Lung (tissue), 12 donors: Measurements from ENCODE around the gene COPS8. TPM values are rescaled to one million over a fixed set of nuclear protein-coding genes. Genes with fewer than 3 reads are reported as not detected.

ENCODE experiments used
- ATAC-seq: fragments of 200-7000 bp; cut with Tn5 transposase; one replicate; pipeline ENCODE4 v1.9.1; 2020; ENCODE audit warnings: moderate number of reproducible peaks; ENCODE audit not compliant: insufficient read depth, low FRiP score
- DNase-seq, 3 donors: peaks; one replicate each; pipeline ENCODE4 v3.0.0-alpha.2; 2013 to 2017
- H3K27ac ChIP-seq, 2 donors: one replicate each; pipeline ENCODE4 v1.5.1; 2013; ENCODE audit warnings: mild to moderate bottlenecking in 2 of 2, moderate library complexity in 2 of 2, control low read depth in 1 of 2, inconsistent platforms in 1 of 2, low read depth in 1 of 2, low read length in 1 of 2
- H3K27me3 ChIP-seq, 3 donors: one replicate each; pipeline ENCODE4 v1.5.1; 2013; ENCODE audit warnings: low read length in 2 of 3; ENCODE audit not compliant: control insufficient read depth in 3 of 3, insufficient read depth in 3 of 3
- H3K36me3 ChIP-seq, 4 donors: one replicate each; pipeline ENCODE4 v1.5.1; 2013; ENCODE audit warnings: low read length in 4 of 4, mild to moderate bottlenecking in 1 of 4, moderate library complexity in 1 of 4; ENCODE audit not compliant: control insufficient read depth in 4 of 4, insufficient read depth in 4 of 4
- H3K4me1 ChIP-seq, 5 donors: one replicate each; pipeline ENCODE4 v1.5.1; 2013; ENCODE audit warnings: low read length in 5 of 5, mild to moderate bottlenecking in 2 of 5, moderate library complexity in 1 of 5; ENCODE audit not compliant: control insufficient read depth in 5 of 5, insufficient read depth in 5 of 5
- H3K4me3 ChIP-seq: one replicate; pipeline ENCODE4 v1.5.1; 2013; ENCODE audit warnings: mild to moderate bottlenecking, control low read depth, moderate library complexity
- H3K9ac ChIP-seq, 2 donors: one replicate each; pipeline ENCODE4 v1.5.1; 2013; ENCODE audit warnings: low read length in 2 of 2, control low read depth in 1 of 2; ENCODE audit not compliant: insufficient read depth in 1 of 2
- H3K9me3 ChIP-seq, 4 donors: one replicate each; pipeline ENCODE4 v1.5.1; 2013; ENCODE audit warnings: low read length in 3 of 4, mild to moderate bottlenecking in 1 of 4, moderate library complexity in 1 of 4; ENCODE audit not compliant: control insufficient read depth in 4 of 4, insufficient read depth in 3 of 4
- WGBS, 2 donors: extraction: QIAGEN DNeasy Blood & Tissue Kit; methylation state at CpG; one replicate each; pipeline ENCODE4 v1.1.7; 2013; 5-methylcytosine and 5-hydroxymethylcytosine counted together
- polyA plus RNA-seq, 2 donors: library from polyadenylated mRNA; stranded (reverse); fragments of 200-250 nt; gene quantifications; one replicate each; pipeline ENCODE4 v1.2.1, GENCODE V29; 2013
- total RNA-seq, 2 donors: library from RNA; depleted of rRNA in 1 of 2; stranded (reverse); fragments of >200 nt in 1 of 2; gene quantifications; one replicate each; pipeline ENCODE4 v1.2.1, GENCODE V29; 2014 to 2021
- TF ChIP-seq, protein P1 (sequence below): IDR thresholded peaks from 2 replicates; pipeline ENCODE4 v1.5.1; 2012; ENCODE audit warnings: mild to moderate bottlenecking; ENCODE audit errors: control extremely low read depth, extremely low read depth
- donor health status: control.
- donor health status: control.
- donor health status: Bipolar disorder and iron deficiency.
- donor health status: healthy.
- donor health status: DM: yes; HTN: yes; CAD: no.

The COPS8 gene
- total and polyA plus RNA-seq, 4 donors: 24.7 to 70.5 (median 36.2) TPM

DNA sequence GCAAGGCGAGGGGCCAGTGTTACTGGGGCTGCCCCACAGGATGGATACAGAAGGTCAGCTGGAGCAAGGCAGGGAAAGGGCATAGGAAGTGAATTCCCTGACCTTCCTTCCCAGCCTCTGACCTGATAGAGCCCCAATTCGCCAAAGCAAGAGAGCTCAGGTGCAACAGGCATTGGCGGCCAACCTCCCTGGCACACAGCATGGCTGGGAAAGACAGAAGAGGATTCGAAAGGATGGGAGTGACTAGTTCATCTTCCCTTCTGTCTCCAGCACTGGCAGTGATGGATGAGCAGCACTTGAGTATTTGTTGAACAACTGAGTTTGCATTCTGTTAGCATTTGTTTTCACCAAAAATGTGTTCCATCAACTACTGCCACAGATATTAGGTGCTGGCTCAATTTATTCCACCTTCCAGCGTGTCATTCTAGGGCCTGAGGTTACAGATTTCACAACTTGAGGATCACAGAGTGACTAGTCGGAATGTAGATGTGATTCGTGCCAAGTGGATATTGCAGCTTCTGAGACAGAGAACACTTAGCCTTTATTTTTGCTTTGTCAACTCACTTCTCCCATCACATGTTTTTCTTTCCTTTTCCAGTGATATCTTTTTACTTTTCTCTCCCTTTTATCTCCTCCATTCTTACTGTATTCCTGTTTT is 6.2 kb downstream of the COPS8 start:
- Histone ChIP-seq H3K9me3 (no peaks in the 10 kb centered on the region), H3K27me3 (no peaks in the 10 kb centered on the region), H3K27ac (peak overlapping the region in 1 of 2 donors; percentile 52), H3K9ac (no peak overlapping the region), H3K4me3 (no peak overlapping the region), H3K4me1 (peaks cover 0 to 12% (median 5%) of the 10 kb centered on the region in 5 donors), H3K36me3 (peaks cover 11 to 55% (median 16%) of the 10 kb centered on the region in 4 donors)
- ATAC-seq (no peak), DNase-seq (no peak)
- WGBS, 2 donors: 80 to 81% methylated on average over 7 of the region's 7 CpGs
- TF ChIP-seq, protein P1, sequence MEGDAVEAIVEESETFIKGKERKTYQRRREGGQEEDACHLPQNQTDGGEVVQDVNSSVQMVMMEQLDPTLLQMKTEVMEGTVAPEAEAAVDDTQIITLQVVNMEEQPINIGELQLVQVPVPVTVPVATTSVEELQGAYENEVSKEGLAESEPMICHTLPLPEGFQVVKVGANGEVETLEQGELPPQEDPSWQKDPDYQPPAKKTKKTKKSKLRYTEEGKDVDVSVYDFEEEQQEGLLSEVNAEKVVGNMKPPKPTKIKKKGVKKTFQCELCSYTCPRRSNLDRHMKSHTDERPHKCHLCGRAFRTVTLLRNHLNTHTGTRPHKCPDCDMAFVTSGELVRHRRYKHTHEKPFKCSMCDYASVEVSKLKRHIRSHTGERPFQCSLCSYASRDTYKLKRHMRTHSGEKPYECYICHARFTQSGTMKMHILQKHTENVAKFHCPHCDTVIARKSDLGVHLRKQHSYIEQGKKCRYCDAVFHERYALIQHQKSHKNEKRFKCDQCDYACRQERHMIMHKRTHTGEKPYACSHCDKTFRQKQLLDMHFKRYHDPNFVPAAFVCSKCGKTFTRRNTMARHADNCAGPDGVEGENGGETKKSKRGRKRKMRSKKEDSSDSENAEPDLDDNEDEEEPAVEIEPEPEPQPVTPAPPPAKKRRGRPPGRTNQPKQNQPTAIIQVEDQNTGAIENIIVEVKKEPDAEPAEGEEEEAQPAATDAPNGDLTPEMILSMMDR: no peak

DNA sequence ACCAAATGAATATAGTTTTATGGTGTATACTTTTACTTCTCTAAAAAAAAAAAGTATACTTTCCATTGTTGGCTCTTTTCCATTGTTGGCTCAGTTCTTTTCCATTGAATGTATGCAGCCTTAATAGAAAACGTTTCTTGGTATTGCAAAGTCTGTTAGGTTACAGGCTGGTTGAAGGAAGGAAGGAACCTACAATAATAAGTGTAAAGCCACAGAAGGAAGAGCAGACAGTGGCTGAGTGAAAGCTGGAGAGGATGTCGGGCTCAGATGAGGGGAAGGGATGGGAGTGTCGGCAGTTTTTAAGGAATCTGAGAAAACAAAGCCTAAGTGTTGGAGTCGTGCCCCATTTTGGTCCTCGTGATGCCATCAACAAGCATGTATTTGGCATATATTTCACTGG is 6.8 kb downstream of the COPS8 start:
- no peaks in the 10 kb centered on the region for H3K27me3 ChIP-seq
- H3K36me3 ChIP-seq: peaks cover 14 to 56% (median 17%) of the 10 kb centered on the region in 4 donors
- ATAC-seq: no peak
- no peak overlapping the region for H3K4me3 ChIP-seq
- 63 to 73% methylated on average over 5 of the region's 5 CpGs for WGBS, 2 donors
- peak overlapping the region in 1 of 2 donors; percentile 88 for H3K27ac ChIP-seq
- TF ChIP-seq, protein P1: no peak
- peaks cover 0 to 8% (median 4%) of the 10 kb centered on the region in 5 donors for H3K4me1 ChIP-seq
- no peak overlapping the region for H3K9ac ChIP-seq
- no peaks in the 10 kb centered on the region for H3K9me3 ChIP-seq
- no peak for DNase-seq

DNA sequence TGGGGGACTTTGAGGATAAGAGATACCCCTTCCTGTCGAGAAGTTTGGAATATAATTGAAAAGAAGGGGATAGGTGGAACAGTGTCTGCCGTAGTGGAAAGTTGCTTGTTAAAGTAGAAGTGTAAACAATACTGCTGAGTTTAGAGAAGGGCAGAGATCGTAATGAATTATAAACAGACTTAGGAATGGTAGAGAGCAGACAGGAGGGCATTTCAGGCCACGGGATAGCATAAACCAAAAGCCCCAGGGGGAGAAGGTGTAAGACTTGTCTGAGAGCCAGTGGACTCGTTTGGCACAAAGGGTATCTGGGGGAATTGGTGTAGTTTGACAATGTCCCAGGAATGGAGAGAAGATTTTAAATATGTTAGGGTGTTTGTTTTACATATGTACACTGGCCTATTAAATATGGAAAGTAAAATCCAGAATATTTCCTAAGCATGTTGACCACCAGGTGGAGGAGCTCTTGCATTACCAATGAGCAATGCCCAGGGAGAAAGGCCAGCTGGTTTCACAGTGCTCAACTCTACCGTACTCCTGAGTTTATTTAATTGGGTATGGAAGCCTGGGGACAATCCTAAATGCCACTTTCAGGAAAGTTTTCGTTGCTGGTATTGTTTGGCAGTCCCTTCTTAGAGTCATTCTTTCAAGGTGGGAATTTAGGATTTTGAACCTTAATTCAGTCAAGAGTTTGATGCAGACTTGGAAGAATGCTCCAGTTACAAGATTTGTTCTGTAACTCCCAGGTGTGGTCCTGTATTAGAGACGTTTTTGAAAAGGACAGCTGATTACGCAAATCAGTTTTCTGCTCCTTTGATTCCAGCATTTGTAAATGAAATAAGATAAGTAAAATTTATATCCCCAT is 7.5 kb downstream of the COPS8 start:
- peaks cover 12 to 62% (median 20%) of the 10 kb centered on the region in 4 donors for H3K36me3 ChIP-seq

More for the DNA sequence above, 7.5 kb downstream of the COPS8 start:
- no peaks in the 10 kb centered on the region for H3K27me3 ChIP-seq
- ATAC-seq (no peak), DNase-seq (peak; percentile 77 to 88 (median 86))
- H3K9me3 ChIP-seq: no peaks in the 10 kb centered on the region
- TF ChIP-seq, protein P1: peak; percentile 19
- H3K27ac ChIP-seq: peak overlapping the region in 1 of 2 donors; percentile 88
- peak overlapping the region in 1 of 2 donors; percentile 34 for H3K9ac ChIP-seq
- peaks cover 0 to 8% (median 4%) of the 10 kb centered on the region in 5 donors for H3K4me1 ChIP-seq
- no peak overlapping the region for H3K4me3 ChIP-seq
- 59 to 72% methylated on average over 9 of the region's 9 CpGs for WGBS, 2 donors
